22Rv1 (cell line): ENCODE measurements around the gene CTXND1.

ENCODE experiments used
- CTCF ChIP-seq: fragments of 450-650 bp; IDR thresholded peaks from 2 replicates; pipeline ENCODE4 v1.5.1; 2017; ENCODE audit warnings: mild to moderate bottlenecking
- ZFX ChIP-seq: fragments of 450-650 bp; IDR thresholded peaks from 2 replicates; pipeline ENCODE4 v1.6.1; 2017; ENCODE audit warnings: antibody characterized with exemption, borderline replicate concordance

GRCh38 chr15:80203361-80203885, 48.6 kb downstream of the CTXND1 start:
- no peak for TF ChIP-seq CTCF
- TF ChIP-seq ZFX, result no peak
